HepG2 (cell line): ENCODE results near the gene SAMD10. TPM values are rescaled to one million over a fixed set of nuclear protein-coding genes. Genes with fewer than 3 reads are reported as not detected.

Source experiments
- ATF7-NPFF ChIP-seq: sonication (generic); formaldehyde crosslinking; IDR thresholded peaks from 2 replicates; pipeline ENCODE4 v1.8.1; 2023; ENCODE audit warnings: mild to moderate bottlenecking, low read depth, missing genetic modification reagents, moderate library complexity
- CBX5 ChIP-seq: sonication (generic); formaldehyde crosslinking; IDR thresholded peaks from 2 replicates; pipeline ENCODE4 v1.4.0; 2020; ENCODE audit warnings: missing genetic modification reagents, borderline replicate concordance
- CERS6 ChIP-seq: sonication (generic); formaldehyde crosslinking; IDR thresholded peaks from 2 replicates; pipeline ENCODE4 v1.5.0; 2020; ENCODE audit warnings: missing genetic modification reagents
- CSRNP2 ChIP-seq: sonication (generic); formaldehyde crosslinking; conservative IDR thresholded peaks from 2 replicates; pipeline ENCODE4 v1.8.0; 2022; ENCODE audit warnings: low read depth, missing genetic modification reagents
- EZH2 ChIP-seq: conservative IDR thresholded peaks from 2 replicates; pipeline ENCODE4 v1.6.1; 2012; ENCODE audit warnings: mild to moderate bottlenecking, low read depth, low read length, moderate library complexity
- KIAA2018 ChIP-seq: sonication (generic); formaldehyde crosslinking; IDR thresholded peaks from 2 replicates; pipeline ENCODE4 v1.5.0; 2020; ENCODE audit warnings: mild to moderate bottlenecking, missing genetic modification reagents, borderline replicate concordance
- KLF11 ChIP-seq: IDR thresholded peaks from 2 replicates; pipeline ENCODE4 v1.6.1; 2016; ENCODE audit warnings: missing compliant biosample characterization
- NCOA5 ChIP-seq: sonication (generic); formaldehyde crosslinking; IDR thresholded peaks from 2 replicates; pipeline ENCODE4 v1.4.0; 2020; ENCODE audit warnings: missing genetic modification reagents
- RORA ChIP-seq: sonication (generic); formaldehyde crosslinking; IDR thresholded peaks from 2 replicates; pipeline ENCODE4 v1.5.0; 2020; ENCODE audit warnings: mild to moderate bottlenecking, missing genetic modification reagents, moderate library complexity
- SMAD9 ChIP-seq: sonication (generic); formaldehyde crosslinking; IDR thresholded peaks from 2 replicates; pipeline ENCODE4 v1.5.1; 2020; ENCODE audit warnings: mild to moderate bottlenecking, missing genetic modification reagents
- SMARCC2 ChIP-seq: fragments of 450-650 bp; IDR thresholded peaks from 2 replicates; pipeline ENCODE4 v1.6.1; 2017; ENCODE audit warnings: antibody characterized with exemption, mild to moderate bottlenecking
- SRSF9 ChIP-seq: fragments of 200-400 bp; formaldehyde crosslinking; IDR thresholded peaks from 2 replicates; pipeline ENCODE4 v1.6.1; 2018; ENCODE audit warnings: borderline replicate concordance, mild to moderate bottlenecking, low read depth, low read length; ENCODE audit not compliant: insufficient read depth, poor library complexity, severe bottlenecking
- ZFP82 ChIP-seq: sonication (generic); formaldehyde crosslinking; IDR thresholded peaks from 2 replicates; pipeline ENCODE4 v1.5.1; 2020; ENCODE audit warnings: mild to moderate bottlenecking, missing genetic modification reagents, borderline replicate concordance
- ZNF275 ChIP-seq: sonication (generic); formaldehyde crosslinking; IDR thresholded peaks from 2 replicates; pipeline ENCODE4 v1.8.0; 2022; ENCODE audit warnings: missing genetic modification reagents, mild to moderate bottlenecking, inconsistent platforms, borderline replicate concordance
- ZNF468 ChIP-seq: sonication (generic); formaldehyde crosslinking; IDR thresholded peaks from 2 replicates; pipeline ENCODE4 v1.8.0; 2022; ENCODE audit warnings: mild to moderate bottlenecking, moderate library complexity, missing genetic modification reagents
- ZNF614 ChIP-seq: IDR thresholded peaks from 2 replicates; pipeline ENCODE4 v1.6.1; 2018; ENCODE audit warnings: missing biosample characterization, missing genetic modification reagents, inconsistent platforms, borderline replicate concordance
- ZNF75D ChIP-seq: sonication (generic); formaldehyde crosslinking; IDR thresholded peaks from 2 replicates; pipeline ENCODE4 v1.8.1; 2023; ENCODE audit warnings: missing genetic modification reagents, mild to moderate bottlenecking, borderline replicate concordance
- polyA plus RNA-seq, 8 experiments: library from polyadenylated mRNA; depleted of rRNA in 3 of 8; stranded (reverse) in 7 of 8; unstranded in 1 of 8; fragments of >200 nt; fragmentation: Illumina TruSeq in 4 of 8; extraction: Trizol in 4 of 8; gene quantifications; 2 replicates each; pipeline versions ENCODE4 v1.2.1 to v1.2.3, GENCODE V29; 2011 to 2016; ENCODE audit warnings: low read depth in 4 of 8, missing spikeins in 1 of 8, mixed read lengths in 1 of 8; ENCODE audit not compliant: insufficient read depth in 1 of 8
- total RNA-seq, 5 experiments: library from RNA; depleted of rRNA; stranded (reverse); fragments of >200 nt; fragmentation: Illumina TruSeq; extraction: Trizol; gene quantifications; 2 replicates each; pipeline ENCODE4 v1.2.3, GENCODE V29; 2016; ENCODE audit warnings: low read depth in 1 of 5

The SAMD10 gene
- total and polyA plus RNA-seq, 2 of the 13 experiments (the other 11 are each of a cell fraction or from before 2014, with no cell fraction given) = 6.1 to 11.0 TPM

GRCh38 chr20:63957004-63957689 lies 22.3 kb downstream of the SAMD10 start (continued):
- TF ChIP-seq KIAA2018 (CRISPR knock-in tag) (no peak), ZNF75D (CRISPR knock-in tag) (no peak), SRSF9 (no peak), ZFP82 (CRISPR knock-in tag) (no peak), CSRNP2 (CRISPR knock-in tag) (no peak), ZNF614 (CRISPR knock-in tag) (peak; percentile 93; the same call in 1 of the 2 replicates), CERS6 (CRISPR knock-in tag) (no peak), ZNF275 (no peak), NCOA5 (CRISPR knock-in tag) (no peak), ATF7-NPFF (CRISPR knock-in tag) (peak; percentile 86), KLF11 (peak; percentile 93; the same call in 1 of the 2 replicates), ZNF468 (CRISPR knock-in tag) (no peak), RORA (CRISPR knock-in tag) (no peak), CBX5 (CRISPR knock-in tag) (peak; percentile 97; the same call in 1 of the 2 replicates), SMAD9 (CRISPR knock-in tag) (peak; percentile 84; the same call in 1 of the 2 replicates), SMARCC2 (no peak), EZH2 (no peak)
